ENCODE data around the gene AKAP7.
"Not testable (repeated sequence)": the region's sequence is repeated elsewhere in the genome, so short reads cannot be mapped to it uniquely, and the experiment has no call there.

GRCh38 chr6:131300826-131301225 lies 165.6 kb downstream of the AKAP7 start:
- not testable (repeated sequence) for TF ChIP-seq CTCF, POLR2A (IDR thresholded peaks at IDR 0.05)

All from esophagus squamous epithelium (tissue), 4 donors.